ENCODE measurements around the gene SERPINB1.

GRCh38 chr6:2866171-2866846, 24.6 kb upstream of the SERPINB1 start:
- TF ChIP-seq CTCF (conservative IDR thresholded peaks at IDR 0.05; ENCODE audit: low read length) (no peak), EZH2phosphoT487 (IDR thresholded peaks at IDR 0.05; ENCODE audit: borderline replicate concordance, low read depth, low read length) (no peak)
